HG03378 (cell line): ENCODE results near the gene MAGI1.

Experiments used
- ATAC-seq: cut with Tn5 transposase; IDR thresholded peaks from one replicate; pipeline ENCODE4 v1.9.1; 2021; ENCODE audit warnings: mild to moderate bottlenecking, moderate library complexity; ENCODE audit not compliant: unreplicated experiment

The MAGI1 gene

GRCh38 chr3:65650247-65650646 lies 388.5 kb downstream of the MAGI1 start:
- ATAC-seq: no peak

- ATAC-seq: no peak
Observed at GRCh38 chr3:65647369-65647768, 391.3 kb downstream of the MAGI1 start.

GRCh38 chr3:65642883-65643282 lies 395.8 kb downstream of the MAGI1 start:
- no peak for ATAC-seq

- ATAC-seq: no peak
Observed at GRCh38 chr3:65641777-65642176, 396.9 kb downstream of the MAGI1 start.

GRCh38 chr3:65641045-65641444 lies 397.7 kb downstream of the MAGI1 start:
- ATAC-seq: no peak

- ATAC-seq: no peak
Observed at GRCh38 chr3:65639444-65639843, 399.3 kb downstream of the MAGI1 start.

GRCh38 chr3:65638301-65638700 lies 400.4 kb downstream of the MAGI1 start:
- ATAC-seq: no peak

- no peak for ATAC-seq
Observed at GRCh38 chr3:65636326-65636725, 402.4 kb downstream of the MAGI1 start.

GRCh38 chr3:65635657-65636056 lies 403.1 kb downstream of the MAGI1 start:
- ATAC-seq: no peak

- no peak for ATAC-seq
Observed at GRCh38 chr3:65633018-65633638, 405.6 kb downstream of the MAGI1 start.

GRCh38 chr3:65632414-65632813 lies 406.3 kb downstream of the MAGI1 start:
- no peak for ATAC-seq

- no peak for ATAC-seq
Observed at GRCh38 chr3:65628978-65629377, 409.7 kb downstream of the MAGI1 start.

- no peak for ATAC-seq
Observed at GRCh38 chr3:65627062-65627461, 411.7 kb downstream of the MAGI1 start.

GRCh38 chr3:65625305-65625704 lies 413.4 kb downstream of the MAGI1 start:
- ATAC-seq: no peak

- ATAC-seq: no peak
Observed at GRCh38 chr3:65623362-65623761, 415.4 kb downstream of the MAGI1 start.

- no peak for ATAC-seq
Observed at GRCh38 chr3:65619888-65620287, 418.8 kb downstream of the MAGI1 start.

- ATAC-seq: no peak
Observed at GRCh38 chr3:65619451-65619881, 419.3 kb downstream of the MAGI1 start.

GRCh38 chr3:65618599-65618998 lies 420.1 kb downstream of the MAGI1 start:
- ATAC-seq: no peak

GRCh38 chr3:65617787-65618186 lies 420.9 kb downstream of the MAGI1 start:
- no peak for ATAC-seq

- ATAC-seq: no peak
Observed at GRCh38 chr3:65617209-65617608, 421.5 kb downstream of the MAGI1 start.

- no peak for ATAC-seq
Observed at GRCh38 chr3:65616563-65616962, 422.2 kb downstream of the MAGI1 start.

- ATAC-seq: no peak
Observed at GRCh38 chr3:65615329-65615728, 423.4 kb downstream of the MAGI1 start.

GRCh38 chr3:65614585-65614984 lies 424.1 kb downstream of the MAGI1 start:
- ATAC-seq: no peak
